ENCODE data around the gene IL33. TPM values are rescaled to one million over a fixed set of nuclear protein-coding genes. Genes with fewer than 3 reads are reported as not detected.

The IL33 gene
- total and polyA plus RNA-seq, 2 of the 8 experiments (the other 6 are each of a cell fraction or from before 2014, with no cell fraction given): not detected

- Histone ChIP-seq H2BK12ac (ENCODE audit: low read depth, low read length) (no peak overlapping the region), H3K36me3 (ENCODE audit: control insufficient read depth in 2 of 4, insufficient read depth in 4 of 4, low read length in 3 of 4) (no peaks in the 10 kb centered on the region; a peak in 1 of 8 replicates), H3K4me2 (ENCODE audit: insufficient read depth in 1 of 2, low read depth in 2 of 2, low read length in 2 of 2) (no peak overlapping the region), H3K23me2 (ENCODE audit: low read depth, low read length) (no peaks in the 10 kb centered on the region), H3K14ac (ENCODE audit: insufficient read length) (no peak overlapping the region), H3K9ac (replicated peaks in 1 of 4; ENCODE audit: extremely low read depth in 1 of 4, low read depth in 3 of 4, low read length in 3 of 4) (no peak overlapping the region), H2BK20ac (ENCODE audit: low read length) (no peak overlapping the region), H3K4ac (replicated peaks; ENCODE audit: insufficient read length, low read depth, low read length) (no peak overlapping the region), H3K27ac (ENCODE audit: low read depth, low read length) (no peak overlapping the region), H3K4me1 (replicated peaks in 1 of 4; ENCODE audit: control insufficient read depth in 3 of 4, insufficient read depth in 4 of 4, low read length in 3 of 4) (peaks cover 0 to 7% (median 6%) of the 10 kb centered on the region in 4 experiments; a peak in 4 of 7 replicates), H3K79me2 (ENCODE audit: control insufficient read depth in 1 of 2, insufficient read depth in 2 of 2, low read length in 2 of 2) (no peaks in the 10 kb centered on the region), H2AFZ (ENCODE audit: low read length) (no peak overlapping the region), H3K79me1 (ENCODE audit: low read depth, low read length) (no peaks in the 10 kb centered on the region), H3K9me3 (ENCODE audit: insufficient read depth in 2 of 2, low read depth in 1 of 2, low read length in 1 of 2) (peaks cover 2 to 15% of the 10 kb centered on the region in 2 experiments; a peak in 1 of 4 replicates), H2BK120ac (replicated peaks; ENCODE audit: low read depth, low read length) (no peak overlapping the region), H2BK15ac (ENCODE audit: low read length) (no peak overlapping the region), H3K23ac (ENCODE audit: insufficient read length) (no peak overlapping the region), H4K8ac (ENCODE audit: extremely low read depth, insufficient read depth, low read length) (no peak overlapping the region), H4K20me1 (replicated peaks in 1 of 2; ENCODE audit: control insufficient read depth in 1 of 2, insufficient read depth in 2 of 2, low read length in 2 of 2) (no peaks in the 10 kb centered on the region), H2AK5ac (ENCODE audit: low read depth, low read length) (no peak overlapping the region), H2BK5ac (ENCODE audit: low read depth, low read length) (no peak overlapping the region), H4K5ac (ENCODE audit: insufficient read length, low read depth, low read length) (no peak overlapping the region), H3K56ac (replicated peaks; ENCODE audit: insufficient read length, low read depth, low read length) (no peak overlapping the region), H3K18ac (ENCODE audit: extremely low read depth, low read length) (no peak overlapping the region), H3K27me3 (replicated peaks in 1 of 4; ENCODE audit: control insufficient read depth in 3 of 4, extremely low read depth in 1 of 4, insufficient read depth in 3 of 4, low read length in 3 of 4) (peaks cover 0 to 5% (median 0%) of the 10 kb centered on the region in 4 experiments; a peak in 1 of 7 replicates), H3K4me3 (ENCODE audit: extremely low read depth in 1 of 4, insufficient read depth in 2 of 4, low read depth in 3 of 4, low read length in 4 of 4) (peak overlapping the region in 1 of 4 experiments; percentile 1; a peak in 1 of 8 replicates), H4K91ac (replicated peaks; ENCODE audit: insufficient read length, low read length) (no peak overlapping the region)
- ChIA-PET POLR2A (ENCODE audit: partially characterized antibody) (no interaction called here), CTCF (ENCODE audit: partially characterized antibody) (interaction anchor here (0.7 to 2.1 kb wide), 3 partner anchors 10 to 119 kb away, joined by 3 to 6 read pairs (median 3); no protein-coding TSS in a partner anchor)
- no peak for FAIRE-seq
- DNase-seq (ENCODE audit: low read depth in 1 of 2, low spot score in 2 of 2): no peak
- TF ChIP-seq TCF12 (IDR thresholded peaks at IDR 0.05; ENCODE audit: low read depth, low read length) (no peak), EZH2 (IDR thresholded peaks at IDR 0.05; ENCODE audit: low read depth, low read length, severe bottlenecking) (no peak), GABPA (IDR thresholded peaks at IDR 0.05; ENCODE audit: borderline replicate concordance, insufficient read depth, low read length) (no peak), EGR1 (IDR thresholded peaks at IDR 0.05; ENCODE audit: borderline replicate concordance, low read depth, low read length) (no peak), ZNF274 (IDR thresholded peaks at IDR 0.05; ENCODE audit: borderline replicate concordance, extremely low read depth, low read length) (no peak), BRCA1 (IDR thresholded peaks at IDR 0.05; ENCODE audit: low read depth, low read length) (no peak), KDM4A (IDR thresholded peaks at IDR 0.05; ENCODE audit: low read depth, low read length, severe bottlenecking) (no peak), RXRA (IDR thresholded peaks at IDR 0.05; ENCODE audit: insufficient read depth, low read depth, low read length) (no peak), CTBP2 (IDR thresholded peaks at IDR 0.05; ENCODE audit: borderline replicate concordance, insufficient read depth, insufficient read length, low read length) (no peak), ATF2 (IDR thresholded peaks at IDR 0.05; ENCODE audit: low read length) (no peak), TAF1 (IDR thresholded peaks at IDR 0.05; ENCODE audit: low read depth, low read length) (no peak), CHD1 (IDR thresholded peaks at IDR 0.05; ENCODE audit: low read depth, low read length) (no peak), NANOG (IDR thresholded peaks at IDR 0.05; ENCODE audit: insufficient read depth, low read depth, low read length, poor library complexity, severe bottlenecking) (no peak)
These were observed 41.7 kb upstream of the IL33 start for GRCh38 chr9:6173914-6174313.
